Duodenal mucosa (tissue), 2 donors: Measurements from ENCODE around the gene DPYD.

Source experiments
- H3K27ac ChIP-seq: one replicate; pipeline ENCODE4 v1.7.0; 2013; ENCODE audit warnings: low read depth, low read length
- H3K27me3 ChIP-seq, 2 donors: one replicate each; pipeline ENCODE4 v1.7.0; 2013; ENCODE audit warnings: low read length in 2 of 2, control low read depth in 1 of 2; ENCODE audit not compliant: insufficient read depth in 2 of 2, control insufficient read depth in 1 of 2
- H3K36me3 ChIP-seq, 2 donors: one replicate each; pipeline ENCODE4 v1.7.0; 2013; ENCODE audit warnings: low read length in 2 of 2, control low read depth in 1 of 2; ENCODE audit not compliant: insufficient read depth in 2 of 2, control insufficient read depth in 1 of 2
- H3K4me1 ChIP-seq, 2 donors: one replicate each; pipeline ENCODE4 v1.7.0; 2013; ENCODE audit warnings: low read length in 2 of 2, control low read depth in 1 of 2; ENCODE audit not compliant: insufficient read depth in 2 of 2, control insufficient read depth in 1 of 2
- H3K4me3 ChIP-seq, 2 donors: one replicate each; pipeline ENCODE4 v1.7.0; 2013; ENCODE audit warnings: low read length in 2 of 2, low read depth in 1 of 2
- H3K9ac ChIP-seq, 2 donors: one replicate each; pipeline ENCODE4 v1.7.0; 2013; ENCODE audit warnings: low read length in 2 of 2, low read depth in 1 of 2
- H3K9me3 ChIP-seq, 2 donors: one replicate each; pipeline ENCODE4 v1.7.0; 2013; ENCODE audit warnings: low read length in 2 of 2, control low read depth in 1 of 2; ENCODE audit not compliant: control insufficient read depth in 1 of 2

Gene DPYD

GRCh38 chr1:97797403-97798183, 123.2 kb downstream of the DPYD start:
- no peak overlapping the region for H3K27ac ChIP-seq
- H3K4me3 ChIP-seq, result no peak overlapping the region
- no peaks in the 10 kb centered on the region for H3K9me3 ChIP-seq
- H3K4me1 ChIP-seq, result peaks cover 0 to 11% of the 10 kb centered on the region in 2 donors
- H3K9ac ChIP-seq, result no peak overlapping the region
- H3K27me3 ChIP-seq, result no peaks in the 10 kb centered on the region
- H3K36me3 ChIP-seq, result no peaks in the 10 kb centered on the region

GRCh38 chr1:97796711-97797110, 124.1 kb downstream of the DPYD start:
- Histone ChIP-seq H3K4me3 (no peak overlapping the region), H3K4me1 (peaks cover 0 to 11% of the 10 kb centered on the region in 2 donors), H3K27ac (no peak overlapping the region), H3K9ac (no peak overlapping the region), H3K36me3 (no peaks in the 10 kb centered on the region), H3K27me3 (no peaks in the 10 kb centered on the region), H3K9me3 (no peaks in the 10 kb centered on the region)

DNA sequence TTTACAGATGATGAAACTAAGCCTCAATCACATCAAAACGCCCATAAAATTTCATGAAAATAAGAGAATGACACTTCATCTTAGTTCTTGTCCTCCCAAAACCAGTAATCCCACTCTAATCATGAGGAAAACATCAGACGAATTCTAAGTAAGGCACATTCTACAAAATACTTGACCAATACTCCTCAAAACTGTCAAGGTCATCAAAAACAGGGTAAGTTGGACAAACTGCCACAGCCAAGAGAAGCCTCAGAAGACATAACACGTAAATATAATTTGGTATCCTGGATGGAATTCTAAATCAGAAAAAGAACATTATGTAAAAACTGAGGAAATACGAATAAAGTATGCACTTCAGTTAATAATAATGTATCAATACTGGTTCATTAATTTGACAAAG, 128.2 kb downstream of the DPYD start:
- H3K27me3 ChIP-seq, result no peaks in the 10 kb centered on the region
- H3K4me3 ChIP-seq, result no peak overlapping the region
- no peaks in the 10 kb centered on the region for H3K9me3 ChIP-seq

GRCh38 chr1:97791251-97791650, 129.6 kb downstream of the DPYD start:
- H3K4me3 ChIP-seq, result no peak overlapping the region
- no peaks in the 10 kb centered on the region for H3K4me1 ChIP-seq
- H3K27ac ChIP-seq, result no peak overlapping the region
- H3K9ac ChIP-seq, result no peak overlapping the region
- no peaks in the 10 kb centered on the region for H3K36me3 ChIP-seq
- H3K9me3 ChIP-seq, result no peaks in the 10 kb centered on the region
- H3K27me3 ChIP-seq, result no peaks in the 10 kb centered on the region

More for the DNA sequence above, 128.2 kb downstream of the DPYD start:
- H3K9ac ChIP-seq, result no peak overlapping the region
- H3K4me1 ChIP-seq, result peaks cover 0 to 11% of the 10 kb centered on the region in 2 donors
- H3K27ac ChIP-seq, result no peak overlapping the region
- H3K36me3 ChIP-seq, result no peaks in the 10 kb centered on the region

DNA sequence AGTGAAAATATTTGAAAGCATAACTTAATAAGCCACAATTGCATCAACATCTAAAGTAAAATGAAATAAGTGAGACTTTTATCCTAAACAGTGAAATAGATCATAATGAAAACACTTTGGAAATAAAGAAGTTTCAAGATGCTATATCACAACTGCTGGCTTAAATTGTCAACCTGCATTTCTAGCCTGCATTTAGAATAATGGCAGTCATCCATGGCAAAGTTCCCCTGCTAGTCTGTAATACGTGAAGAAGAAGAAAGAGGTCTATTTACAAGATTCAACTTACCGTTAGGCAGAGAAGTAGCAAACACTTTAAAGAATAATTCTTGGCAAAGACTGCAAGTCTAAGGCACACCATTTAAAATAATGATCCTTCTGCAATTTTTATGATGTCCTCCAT, 133.6 kb downstream of the DPYD start:
- Histone ChIP-seq H3K9ac (no peak overlapping the region), H3K4me1 (no peaks in the 10 kb centered on the region), H3K27me3 (no peaks in the 10 kb centered on the region), H3K9me3 (no peaks in the 10 kb centered on the region), H3K27ac (no peak overlapping the region), H3K4me3 (no peak overlapping the region), H3K36me3 (no peaks in the 10 kb centered on the region)

DNA sequence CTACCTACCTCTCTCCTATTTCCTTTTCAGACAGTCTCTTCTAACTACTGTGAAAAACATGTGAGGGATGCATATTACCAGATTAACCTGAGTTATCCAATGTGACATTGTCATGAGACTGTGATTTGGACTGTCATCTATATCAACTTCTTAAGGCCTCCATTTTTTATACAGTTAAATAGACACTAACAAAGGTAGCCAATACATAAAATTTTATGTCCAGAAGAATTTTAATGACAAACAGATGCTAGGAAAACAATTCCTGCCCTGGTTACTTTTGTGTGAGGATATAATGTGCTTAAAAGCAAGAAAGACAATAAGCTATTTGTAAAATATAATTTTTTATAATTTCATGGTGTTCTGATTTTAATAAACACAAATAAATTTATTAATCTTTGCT, 136.2 kb downstream of the DPYD start:
- Histone ChIP-seq H3K27me3 (no peaks in the 10 kb centered on the region), H3K36me3 (no peaks in the 10 kb centered on the region), H3K27ac (no peak overlapping the region)

GRCh38 chr1:97783751-97784150, 137.1 kb downstream of the DPYD start:
- no peak overlapping the region for H3K4me3 ChIP-seq
- no peaks in the 10 kb centered on the region for H3K27me3 ChIP-seq
- no peaks in the 10 kb centered on the region for H3K9me3 ChIP-seq
- no peaks in the 10 kb centered on the region for H3K4me1 ChIP-seq
- no peak overlapping the region for H3K27ac ChIP-seq
- no peak overlapping the region for H3K9ac ChIP-seq
- H3K36me3 ChIP-seq, result no peaks in the 10 kb centered on the region

More for the DNA sequence above, 136.2 kb downstream of the DPYD start:
- no peak overlapping the region for H3K4me3 ChIP-seq
- H3K4me1 ChIP-seq, result no peaks in the 10 kb centered on the region
- no peak overlapping the region for H3K9ac ChIP-seq
- H3K9me3 ChIP-seq, result no peaks in the 10 kb centered on the region

- no peak overlapping the region for H3K27ac ChIP-seq
- no peaks in the 10 kb centered on the region for H3K27me3 ChIP-seq
- no peaks in the 10 kb centered on the region for H3K36me3 ChIP-seq
- no peak overlapping the region for H3K9ac ChIP-seq
- no peaks in the 10 kb centered on the region for H3K9me3 ChIP-seq
- no peak overlapping the region for H3K4me3 ChIP-seq
- no peaks in the 10 kb centered on the region for H3K4me1 ChIP-seq
These were observed 139.0 kb downstream of the DPYD start for GRCh38 chr1:97781762-97782337.

GRCh38 chr1:97780884-97781283, 139.9 kb downstream of the DPYD start:
- Histone ChIP-seq H3K27me3 (no peaks in the 10 kb centered on the region), H3K9ac (no peak overlapping the region), H3K36me3 (no peaks in the 10 kb centered on the region), H3K4me3 (no peak overlapping the region), H3K9me3 (no peaks in the 10 kb centered on the region), H3K4me1 (no peaks in the 10 kb centered on the region), H3K27ac (no peak overlapping the region)

GRCh38 chr1:97778718-97779117, 142.1 kb downstream of the DPYD start:
- no peaks in the 10 kb centered on the region for H3K27me3 ChIP-seq
- no peak overlapping the region for H3K27ac ChIP-seq
- H3K4me1 ChIP-seq, result no peaks in the 10 kb centered on the region
- no peaks in the 10 kb centered on the region for H3K36me3 ChIP-seq
- H3K9me3 ChIP-seq, result no peaks in the 10 kb centered on the region
- H3K9ac ChIP-seq, result no peak overlapping the region
- no peak overlapping the region for H3K4me3 ChIP-seq
